ENCODE data around the gene SEMA3F. TPM values are rescaled to one million over a fixed set of nuclear protein-coding genes. Genes with fewer than 3 reads are reported as not detected.

The SEMA3F gene
- total RNA-seq, 6 donors from 2014 or later: 4.2 to 76.0 (median 27.5) TPM

GRCh38 chr3:50230104-50230793 lies 75.1 kb downstream of the SEMA3F start:
- TF ChIP-seq POLR2A (IDR thresholded peaks at IDR 0.05): no peak
- TF ChIP-seq, protein P1, sequence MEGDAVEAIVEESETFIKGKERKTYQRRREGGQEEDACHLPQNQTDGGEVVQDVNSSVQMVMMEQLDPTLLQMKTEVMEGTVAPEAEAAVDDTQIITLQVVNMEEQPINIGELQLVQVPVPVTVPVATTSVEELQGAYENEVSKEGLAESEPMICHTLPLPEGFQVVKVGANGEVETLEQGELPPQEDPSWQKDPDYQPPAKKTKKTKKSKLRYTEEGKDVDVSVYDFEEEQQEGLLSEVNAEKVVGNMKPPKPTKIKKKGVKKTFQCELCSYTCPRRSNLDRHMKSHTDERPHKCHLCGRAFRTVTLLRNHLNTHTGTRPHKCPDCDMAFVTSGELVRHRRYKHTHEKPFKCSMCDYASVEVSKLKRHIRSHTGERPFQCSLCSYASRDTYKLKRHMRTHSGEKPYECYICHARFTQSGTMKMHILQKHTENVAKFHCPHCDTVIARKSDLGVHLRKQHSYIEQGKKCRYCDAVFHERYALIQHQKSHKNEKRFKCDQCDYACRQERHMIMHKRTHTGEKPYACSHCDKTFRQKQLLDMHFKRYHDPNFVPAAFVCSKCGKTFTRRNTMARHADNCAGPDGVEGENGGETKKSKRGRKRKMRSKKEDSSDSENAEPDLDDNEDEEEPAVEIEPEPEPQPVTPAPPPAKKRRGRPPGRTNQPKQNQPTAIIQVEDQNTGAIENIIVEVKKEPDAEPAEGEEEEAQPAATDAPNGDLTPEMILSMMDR (IDR thresholded peaks at IDR 0.05): no peak
- no peak for TF ChIP-seq POLR2AphosphoS5 (IDR thresholded peaks at IDR 0.05)
- no peak for TF ChIP-seq EP300 (IDR thresholded peaks at IDR 0.05)
- WGBS, 2 donors: 57 to 85% methylated on average over 6 to 8 of the region's 8 CpGs
- Histone ChIP-seq H3K4me3 (no peak overlapping the region), H3K9me3 (no peaks in the 10 kb centered on the region), H3K36me3 (no peaks in the 10 kb centered on the region), H3K27me3 (no peaks in the 10 kb centered on the region), H3K4me1 (peaks cover 29 to 44% (median 35%) of the 10 kb centered on the region in 4 donors), H3K27ac (peak overlapping the region; percentile 27 to 71 (median 52))
- ATAC-seq (ENCODE audit: low FRiP score in 2 of 2): no peak
- no peak for DNase-seq

- peak overlapping the region in 3 of 4 donors; percentile 36 to 71 (median 67) for H3K27ac ChIP-seq
- ATAC-seq (ENCODE audit: low FRiP score in 2 of 2): no peak
- TF ChIP-seq EP300 (IDR thresholded peaks at IDR 0.05) (no peak), POLR2A (IDR thresholded peaks at IDR 0.05) (no peak), POLR2AphosphoS5 (IDR thresholded peaks at IDR 0.05) (no peak)
- TF ChIP-seq, protein P1 (IDR thresholded peaks at IDR 0.05): no peak
- peaks cover 32 to 47% (median 38%) of the 10 kb centered on the region in 4 donors for H3K4me1 ChIP-seq
- no peaks in the 10 kb centered on the region for H3K9me3 ChIP-seq
- H3K27me3 ChIP-seq: no peaks in the 10 kb centered on the region
- no peaks in the 10 kb centered on the region for H3K36me3 ChIP-seq
- DNase-seq: no peak
- 70 to 93% methylated on average over 3 to 4 of the region's 4 CpGs for WGBS, 2 donors
- no peak overlapping the region for H3K4me3 ChIP-seq
These were observed 75.6 kb downstream of the SEMA3F start for GRCh38 chr3:50230794-50231125.

DNA sequence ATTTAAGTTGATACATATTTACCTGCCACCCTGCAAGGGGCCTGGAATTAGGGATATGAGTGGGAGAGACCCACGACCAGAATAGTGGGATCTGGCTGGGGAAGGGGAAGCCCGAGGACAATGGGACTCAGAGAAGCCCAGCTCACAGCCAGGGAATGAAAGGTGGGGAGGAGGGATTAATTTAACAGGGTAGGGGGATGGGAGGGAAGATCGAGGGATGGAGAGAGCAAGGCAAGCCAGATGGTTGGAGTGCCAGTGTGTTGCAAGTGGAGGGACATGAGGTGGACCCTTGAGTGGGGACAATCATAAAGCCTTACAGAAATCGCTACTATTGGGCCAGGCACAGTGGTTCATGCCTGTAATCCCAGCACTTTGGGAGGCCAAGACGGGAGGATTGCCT lies 76.5 kb downstream of the SEMA3F start:
- ATAC-seq (ENCODE audit: low FRiP score in 2 of 2) (no peak), DNase-seq (no peak)
- no peak overlapping the region for H3K27ac ChIP-seq
- TF ChIP-seq, protein P1 (IDR thresholded peaks at IDR 0.05): no peak
- no peak for TF ChIP-seq POLR2AphosphoS5 (IDR thresholded peaks at IDR 0.05)
- no peak for TF ChIP-seq POLR2A (IDR thresholded peaks at IDR 0.05)
- no peak for TF ChIP-seq EP300 (IDR thresholded peaks at IDR 0.05)
- H3K27me3 ChIP-seq: no peaks in the 10 kb centered on the region
- 87 to 90% methylated on average over 5 of the region's 5 CpGs for WGBS, 2 donors
- H3K36me3 ChIP-seq: no peaks in the 10 kb centered on the region
- no peak overlapping the region for H3K4me3 ChIP-seq
- peaks cover 26 to 38% (median 33%) of the 10 kb centered on the region in 4 donors for H3K4me1 ChIP-seq
- H3K9me3 ChIP-seq: no peaks in the 10 kb centered on the region

GRCh38 chr3:50232303-50232702 lies 77.2 kb downstream of the SEMA3F start:
- no peaks in the 10 kb centered on the region for H3K27me3 ChIP-seq
- TF ChIP-seq EP300 (IDR thresholded peaks at IDR 0.05) (no peak), POLR2A (IDR thresholded peaks at IDR 0.05) (no peak), POLR2AphosphoS5 (IDR thresholded peaks at IDR 0.05) (no peak)
- TF ChIP-seq, protein P1 (IDR thresholded peaks at IDR 0.05): no peak
- H3K4me1 ChIP-seq: peaks cover 20 to 34% (median 28%) of the 10 kb centered on the region in 4 donors
- no peak overlapping the region for H3K4me3 ChIP-seq
- DNase-seq (no peak), ATAC-seq (ENCODE audit: low FRiP score in 2 of 2) (no peak)
- H3K36me3 ChIP-seq: no peaks in the 10 kb centered on the region
- H3K9me3 ChIP-seq: no peaks in the 10 kb centered on the region
- WGBS, 2 donors: 77 to 83% methylated on average over 3 of the region's 3 CpGs
- H3K27ac ChIP-seq: no peak overlapping the region

- H3K4me1 ChIP-seq: peaks cover 16 to 32% (median 26%) of the 10 kb centered on the region in 4 donors
- H3K27me3 ChIP-seq: no peaks in the 10 kb centered on the region
- H3K9me3 ChIP-seq: no peaks in the 10 kb centered on the region
- no peak for ATAC-seq (ENCODE audit: low FRiP score in 2 of 2)
- no peaks in the 10 kb centered on the region for H3K36me3 ChIP-seq
- no peak for DNase-seq
- no peak overlapping the region for H3K4me3 ChIP-seq
- TF ChIP-seq POLR2AphosphoS5 (IDR thresholded peaks at IDR 0.05): no peak
- TF ChIP-seq EP300 (IDR thresholded peaks at IDR 0.05): no peak
- TF ChIP-seq POLR2A (IDR thresholded peaks at IDR 0.05): no peak
- TF ChIP-seq, protein P1 (IDR thresholded peaks at IDR 0.05): no peak
- H3K27ac ChIP-seq: peak overlapping the region in 2 of 4 donors; percentile 30 to 35
- WGBS, 2 donors: 79 to 83% methylated on average over 2 to 4 of the region's 4 CpGs
These were observed 78.1 kb downstream of the SEMA3F start for GRCh38 chr3:50233176-50233575.

Data from upper lobe of left lung (tissue), 6 donors.